GM12891 (cell line): Measurements from ENCODE around the gene ST7.

ENCODE experiments used
- POLR2A ChIP-seq: IDR thresholded peaks from 2 replicates; pipeline ENCODE4 v1.6.1; 2011; ENCODE audit warnings: low read depth, low read length, control low read depth
- POLR2AphosphoS5 ChIP-seq: IDR thresholded peaks from 2 replicates; pipeline ENCODE4 v1.6.1; 2011; ENCODE audit warnings: low read depth, low read length, control low read depth

DNA sequence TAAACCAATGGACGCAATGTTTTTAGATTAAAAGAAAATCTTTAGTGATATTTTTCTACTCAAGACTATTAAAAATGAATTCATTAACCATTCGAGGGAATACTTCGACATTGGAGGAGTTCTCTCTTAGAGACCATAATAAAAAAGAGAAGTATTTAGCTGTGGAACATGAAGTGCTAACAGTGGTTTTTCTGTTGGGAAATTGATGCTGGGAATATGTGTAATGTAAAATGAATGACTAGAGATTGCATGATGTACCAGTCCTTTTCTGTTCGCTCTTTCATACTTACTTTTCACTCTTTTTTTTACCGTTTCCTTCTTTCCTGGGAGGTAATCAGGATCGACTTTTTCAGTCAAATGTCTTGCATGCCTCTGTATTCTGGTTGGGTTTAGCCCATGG, 41.3 kb downstream of the ST7 start:
- TF ChIP-seq POLR2A (no peak), POLR2AphosphoS5 (no peak)
